GM04503 (cell line): ENCODE measurements around the gene EBP.
A peak's percentile ranks its signal among the peaks of the same experiment; 100 is the strongest.
"Not testable (repeated sequence)": the region's sequence is repeated elsewhere in the genome, so short reads cannot be mapped to it uniquely, and the experiment has no call there.

Source experiments
- DNase-seq: peaks from one replicate; pipeline ENCODE4 v3.0.0-alpha.2; 2012; ENCODE audit warnings: low read depth

The EBP gene

DNA sequence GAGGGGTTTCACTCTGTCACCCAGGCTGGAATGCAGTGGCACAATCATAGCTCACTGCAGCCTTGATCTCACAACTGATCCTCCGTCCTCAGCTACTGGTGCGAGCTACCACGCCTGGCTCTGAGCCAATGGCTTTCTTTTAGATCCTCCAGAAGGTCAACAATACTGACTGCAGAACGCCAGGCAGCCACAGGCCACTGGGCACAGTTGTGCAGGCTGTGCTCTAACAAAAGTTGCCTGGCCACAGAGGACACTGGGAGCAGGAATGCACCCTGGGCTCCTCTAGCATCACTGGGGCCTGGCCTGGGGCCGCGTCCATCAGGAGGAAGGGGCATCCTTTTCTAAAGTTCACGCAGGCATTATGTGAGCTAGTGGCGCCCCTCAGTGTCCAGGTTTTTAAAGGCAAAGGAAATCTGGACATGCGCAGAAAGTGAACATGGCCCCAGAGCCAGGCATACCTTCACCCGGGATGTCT is 27.7 kb upstream of the EBP start:
- DNase-seq: no peak

DNA sequence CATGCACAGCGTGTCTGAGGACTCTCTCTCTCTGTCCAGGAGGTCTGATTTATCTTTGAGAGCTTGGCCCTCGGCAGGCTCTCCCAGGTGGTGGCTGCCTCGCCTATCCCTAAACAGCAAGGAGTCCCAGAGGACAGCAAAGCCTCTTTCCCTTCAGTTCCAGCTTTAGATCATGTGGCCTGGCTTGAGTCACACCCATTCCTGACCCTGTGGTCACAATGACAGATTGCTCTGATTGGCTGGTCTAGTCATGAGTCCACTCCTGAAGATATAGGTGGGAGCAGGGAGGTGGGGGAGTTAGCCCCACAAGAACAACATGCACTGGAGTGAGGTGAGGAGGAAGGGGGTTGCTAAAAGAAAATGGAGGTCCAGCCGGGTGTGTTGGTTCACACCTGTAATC is 24.9 kb upstream of the EBP start:
- DNase-seq: no peak

DNA sequence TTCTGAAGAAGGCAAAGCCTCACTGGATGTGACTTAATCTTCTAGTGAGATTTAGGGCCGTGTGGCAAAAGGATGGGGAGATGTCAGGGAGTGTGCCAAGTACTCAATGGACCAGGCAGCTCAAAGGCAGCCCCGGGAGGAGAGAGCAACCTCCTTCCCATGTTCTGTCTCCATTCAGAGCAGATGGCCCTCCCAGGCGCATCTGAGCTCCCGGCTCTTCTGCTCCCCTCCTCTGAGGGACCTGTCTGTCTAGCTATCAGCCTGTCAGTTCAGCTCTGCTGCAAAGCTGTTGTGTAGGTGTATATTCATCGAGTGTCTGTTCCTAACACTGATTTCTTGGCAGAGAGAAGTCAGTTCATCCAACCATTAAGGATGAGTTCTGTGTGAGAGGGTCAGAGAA is 23.7 kb upstream of the EBP start:
- no peak for DNase-seq

DNA sequence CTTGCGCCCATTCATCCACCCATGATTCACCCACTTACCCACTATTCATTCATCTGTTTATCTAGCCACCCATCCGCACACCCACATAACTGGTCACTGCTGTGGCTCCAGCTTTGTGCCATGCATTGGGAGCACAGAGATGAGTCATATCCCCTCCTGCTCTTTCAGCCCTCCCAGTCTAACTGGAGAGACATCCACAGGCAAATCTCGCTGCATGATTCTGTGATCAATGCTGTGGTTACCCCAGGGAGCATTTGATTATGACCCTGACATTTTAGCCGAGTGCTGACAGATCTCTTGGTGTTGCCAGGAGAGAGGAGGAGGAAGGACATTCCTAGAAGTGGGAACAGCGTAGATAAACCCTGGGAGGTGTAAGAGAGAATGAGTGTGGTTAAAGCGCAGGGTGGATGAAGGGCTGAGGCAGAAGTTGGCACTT is 23.2 kb upstream of the EBP start:
- peak; percentile 45 for DNase-seq

DNA sequence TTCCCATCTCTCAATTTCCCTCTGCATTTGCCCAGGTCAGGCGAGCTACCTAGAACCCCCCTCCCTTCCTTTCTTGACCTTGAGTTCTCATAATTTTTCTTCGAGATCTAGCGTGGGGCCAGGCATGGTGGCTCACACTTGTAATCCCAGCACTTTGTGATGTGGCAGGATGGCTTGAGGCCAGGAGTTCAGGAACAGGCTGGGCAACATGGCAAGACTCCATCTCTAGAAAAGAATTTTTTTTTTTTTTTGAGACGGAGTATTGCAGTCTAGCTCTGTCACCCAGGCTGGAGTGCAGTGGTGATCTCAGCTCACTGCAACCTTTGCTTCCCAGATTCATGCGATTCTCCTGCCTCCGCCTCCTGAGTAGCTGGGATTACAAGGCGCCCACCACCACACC is 17.3 kb upstream of the EBP start:
- no peak for DNase-seq

DNA sequence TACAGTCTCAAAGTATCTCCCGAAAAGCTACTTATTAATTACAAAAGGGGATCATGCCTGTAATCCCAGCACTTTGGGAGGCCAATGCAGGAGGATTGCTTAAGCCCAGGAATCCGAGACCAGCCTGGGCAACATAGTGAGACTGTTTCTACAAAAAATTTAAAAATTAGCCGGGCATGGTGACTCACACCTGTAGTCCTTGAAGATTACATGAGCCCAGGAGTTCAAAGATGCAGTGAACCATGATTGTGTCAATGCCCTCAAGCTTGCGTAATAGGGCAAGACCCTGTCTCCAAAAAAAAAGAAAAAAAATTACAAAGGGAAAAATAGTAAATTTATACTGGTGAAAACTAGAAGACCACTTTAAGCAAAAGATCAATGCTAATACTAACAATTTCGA is 16.1 kb upstream of the EBP start:
- no peak for DNase-seq

DNA sequence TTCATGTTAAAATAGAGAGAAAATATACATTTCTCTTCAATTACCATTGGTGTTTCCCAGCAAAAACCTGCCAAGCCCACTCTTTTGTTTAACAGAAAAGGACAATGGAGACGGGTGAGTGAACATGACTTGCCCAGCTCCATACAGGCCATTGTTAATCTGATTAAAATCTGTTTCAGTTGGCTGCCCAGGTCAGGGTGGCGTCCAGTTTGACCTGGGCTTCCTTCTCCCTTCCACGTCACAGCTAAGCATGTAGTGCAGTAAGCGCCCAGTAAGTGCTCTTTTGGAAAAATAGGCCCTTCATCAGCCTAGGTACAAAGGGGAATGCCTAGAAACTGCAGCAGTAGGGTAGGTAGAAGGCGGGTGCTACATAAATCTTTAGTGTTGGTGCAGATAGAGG is 14.4 kb upstream of the EBP start:
- no peak for DNase-seq

DNA sequence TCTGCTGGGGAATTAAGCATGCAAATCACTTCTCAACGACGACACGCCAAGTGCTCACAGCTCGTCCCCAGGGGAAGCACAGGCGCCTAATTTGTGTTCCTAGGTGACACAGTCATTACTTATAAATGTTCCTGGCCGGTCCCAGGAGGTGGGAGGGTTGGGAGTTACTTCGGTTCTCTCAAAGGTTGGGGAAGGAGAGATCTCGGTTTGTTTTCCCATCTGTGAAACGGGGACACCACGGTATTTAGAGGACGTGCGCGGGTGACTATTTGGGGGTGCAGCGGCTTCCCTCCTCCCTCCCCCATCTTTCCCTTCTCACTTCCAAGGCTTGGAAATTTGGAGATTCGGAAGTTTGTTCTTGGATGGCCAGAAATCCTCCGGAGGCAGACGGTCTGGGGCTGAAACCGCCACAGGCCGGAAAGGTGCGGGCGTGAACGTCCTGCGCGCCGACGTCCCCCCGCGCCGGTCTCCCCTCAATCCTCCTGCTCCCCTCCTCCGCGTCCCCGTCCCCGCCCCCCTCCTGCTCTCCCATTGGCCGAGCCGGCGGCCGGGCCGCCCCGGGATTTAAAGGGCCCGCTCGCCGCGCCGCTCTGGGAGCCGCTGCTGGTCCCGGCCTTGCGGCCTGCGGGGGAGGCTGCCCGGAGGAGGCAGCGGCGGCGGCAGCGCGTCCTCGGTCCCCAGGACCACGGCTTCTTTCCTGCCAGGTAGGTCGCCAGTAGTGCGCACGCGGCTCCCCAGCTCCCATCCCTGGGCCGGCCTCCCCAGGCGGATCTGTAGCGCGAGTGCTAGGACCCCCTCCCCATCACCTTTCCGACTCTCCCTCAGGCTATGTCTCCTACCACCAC is 13.0 kb upstream of the EBP start, which contains the start of gene PORCN:
PORCN (plus strand) TSS at position 593 of the 845 bp plus-strand sequence. CDS start 829 bp downstream, outside the sequence.
- no peak for DNase-seq

DNA sequence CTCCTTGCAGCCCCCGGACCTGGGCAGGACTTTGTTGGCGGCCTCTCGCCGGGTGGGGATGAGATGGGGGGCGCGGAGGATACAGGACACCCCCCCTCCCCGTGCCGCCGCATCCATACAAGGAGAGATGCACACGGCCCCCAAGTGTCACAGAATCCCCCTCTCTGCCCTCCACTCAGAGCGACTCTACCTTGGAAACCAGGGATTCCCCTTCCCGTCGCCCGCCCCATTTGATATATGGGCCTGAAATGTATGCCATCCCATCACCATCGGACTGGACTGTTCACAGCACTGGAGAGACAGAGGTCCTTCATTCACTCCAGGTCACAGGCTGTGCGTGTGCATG is 12.4 kb upstream of the EBP start:
- DNase-seq: no peak

DNA sequence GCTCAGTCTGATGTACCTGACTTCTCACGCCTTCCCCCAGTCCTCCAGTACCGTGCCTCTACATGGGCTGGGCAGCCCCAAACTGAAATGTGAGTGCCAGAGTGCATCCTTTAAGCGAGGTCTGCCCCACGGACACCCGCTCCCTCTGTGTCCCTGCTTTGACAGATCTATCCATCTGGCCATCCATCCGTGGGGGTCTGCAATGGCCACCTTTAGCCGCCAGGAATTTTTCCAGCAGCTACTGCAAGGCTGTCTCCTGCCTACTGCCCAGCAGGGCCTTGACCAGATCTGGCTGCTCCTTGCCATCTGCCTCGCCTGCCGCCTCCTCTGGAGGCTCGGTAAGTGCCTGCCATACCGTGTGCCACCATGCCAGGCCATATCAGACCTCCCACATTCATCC is 12.0 kb upstream of the EBP start:
- no peak for DNase-seq

DNA sequence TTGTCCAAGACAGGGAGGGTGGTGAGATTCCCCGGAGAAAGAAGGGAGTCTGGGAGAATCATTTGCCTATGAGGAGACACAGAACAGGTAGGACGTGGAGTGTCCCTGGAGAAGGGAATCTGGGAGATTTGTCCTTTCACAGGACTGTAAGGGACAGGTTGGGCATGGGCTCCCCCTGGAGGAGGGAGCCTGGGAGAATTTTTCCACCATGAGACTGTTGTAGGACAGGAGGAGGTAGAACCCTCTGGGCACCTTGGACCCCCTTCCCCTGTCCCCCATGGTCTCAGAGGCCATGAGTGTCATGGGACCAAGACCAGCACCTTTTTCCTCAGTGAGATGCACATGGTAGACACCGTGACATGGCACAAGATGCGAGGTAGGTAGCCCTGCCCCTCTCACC is 10.0 kb upstream of the EBP start:
- no peak for DNase-seq

DNA sequence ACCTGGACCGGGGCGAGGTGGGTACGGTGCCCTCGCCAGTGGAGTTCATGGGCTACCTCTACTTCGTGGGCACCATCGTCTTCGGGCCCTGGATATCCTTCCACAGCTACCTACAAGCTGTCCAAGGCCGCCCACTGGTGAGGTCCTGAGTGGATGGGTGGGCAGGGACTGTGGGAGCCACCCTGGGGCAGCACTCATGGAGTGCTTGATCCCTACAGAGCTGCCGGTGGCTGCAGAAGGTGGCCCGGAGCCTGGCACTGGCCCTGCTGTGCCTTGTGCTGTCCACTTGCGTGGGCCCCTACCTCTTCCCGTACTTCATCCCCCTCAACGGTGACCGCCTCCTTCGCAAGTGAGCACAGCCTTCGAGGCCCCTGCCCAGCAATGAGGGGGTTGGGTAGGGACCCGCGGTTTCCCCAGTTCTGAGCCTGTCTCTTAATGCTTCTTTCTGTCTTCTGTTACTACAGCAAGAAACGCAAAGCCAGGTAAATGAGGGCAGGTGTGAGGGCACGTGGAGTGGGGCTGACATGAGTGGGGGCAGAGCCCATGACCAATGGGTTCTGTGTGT is 9.2 kb upstream of the EBP start:
- no peak for DNase-seq

DNA sequence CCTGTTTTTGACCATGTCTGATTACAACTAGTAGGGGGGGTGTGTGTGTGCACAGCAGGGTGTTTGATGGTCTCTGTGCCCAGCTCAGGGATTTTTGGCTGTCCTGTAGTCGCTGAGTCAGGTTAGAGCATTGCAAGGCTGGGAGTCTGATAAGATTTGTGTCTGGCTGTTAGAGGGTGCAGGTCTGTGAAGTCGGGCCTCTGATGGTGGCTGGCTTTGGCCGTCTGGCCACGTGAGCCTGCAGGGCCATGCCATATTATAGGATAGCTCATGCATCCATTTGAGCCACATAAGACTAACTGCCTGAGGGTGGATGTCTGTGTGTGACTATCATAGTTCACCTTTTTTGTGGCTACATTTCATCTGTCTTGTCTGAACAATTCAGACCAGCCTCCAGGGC is 7.9 kb upstream of the EBP start:
- DNase-seq: no peak

DNA sequence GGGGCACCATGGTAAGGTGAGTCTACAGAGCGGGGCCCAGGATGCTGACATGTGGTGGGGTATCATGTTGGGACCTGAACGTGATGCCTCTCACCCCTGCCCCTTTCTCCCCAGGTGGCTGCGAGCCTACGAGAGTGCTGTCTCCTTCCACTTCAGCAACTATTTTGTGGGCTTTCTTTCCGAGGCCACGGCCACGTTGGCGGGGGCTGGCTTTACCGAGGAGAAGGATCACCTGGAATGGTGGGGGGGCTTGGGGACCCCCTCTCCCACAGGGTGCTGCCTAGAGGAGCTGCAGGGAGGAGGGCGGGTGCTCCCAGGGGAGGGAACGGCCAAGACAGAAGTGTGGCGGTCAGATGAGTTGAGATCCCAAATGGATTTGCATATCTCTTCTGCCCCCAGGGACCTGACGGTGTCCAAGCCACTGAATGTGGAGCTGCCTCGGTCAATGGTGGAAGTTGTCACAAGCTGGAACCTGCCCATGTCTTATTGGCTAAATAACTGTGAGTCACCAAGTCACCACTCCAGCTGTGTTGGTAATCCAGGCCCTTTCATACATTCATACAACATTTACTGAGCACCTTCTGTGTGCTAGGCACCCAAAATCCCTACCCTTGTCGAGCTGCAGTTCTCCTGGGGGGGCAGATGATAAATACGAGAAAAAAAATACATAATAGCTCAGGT is 7.3 kb upstream of the EBP start:
- no peak for DNase-seq

DNA sequence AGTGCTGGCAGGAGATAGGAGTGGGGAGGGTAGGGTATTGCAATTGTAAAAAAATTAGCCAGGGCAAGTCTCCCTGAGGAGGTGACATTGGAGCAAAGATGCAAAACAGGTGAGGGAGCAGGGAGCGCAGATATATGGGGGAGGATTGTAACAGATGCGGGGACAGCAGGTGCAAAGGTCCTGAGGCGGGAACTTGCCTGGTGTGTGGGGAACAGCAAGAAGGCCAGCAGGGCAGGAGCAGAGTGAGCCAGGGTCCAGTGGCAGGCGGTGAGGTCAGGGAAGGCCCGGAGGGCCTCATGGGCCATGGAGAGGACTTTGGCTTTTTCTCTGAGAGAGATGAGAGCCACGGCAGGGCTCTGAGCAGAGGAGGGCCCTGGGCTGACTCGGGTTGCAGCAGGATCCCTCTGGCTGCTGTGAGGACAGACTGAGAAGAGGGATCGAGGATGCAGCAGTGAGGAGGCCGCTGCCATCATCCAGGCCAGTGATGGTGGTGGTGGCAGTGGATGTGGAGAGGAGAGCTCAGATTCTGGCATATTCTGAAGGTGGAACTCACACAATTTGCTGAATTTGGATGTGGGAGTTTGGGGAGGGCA is 6.6 kb upstream of the EBP start:
- DNase-seq: no peak

DNA sequence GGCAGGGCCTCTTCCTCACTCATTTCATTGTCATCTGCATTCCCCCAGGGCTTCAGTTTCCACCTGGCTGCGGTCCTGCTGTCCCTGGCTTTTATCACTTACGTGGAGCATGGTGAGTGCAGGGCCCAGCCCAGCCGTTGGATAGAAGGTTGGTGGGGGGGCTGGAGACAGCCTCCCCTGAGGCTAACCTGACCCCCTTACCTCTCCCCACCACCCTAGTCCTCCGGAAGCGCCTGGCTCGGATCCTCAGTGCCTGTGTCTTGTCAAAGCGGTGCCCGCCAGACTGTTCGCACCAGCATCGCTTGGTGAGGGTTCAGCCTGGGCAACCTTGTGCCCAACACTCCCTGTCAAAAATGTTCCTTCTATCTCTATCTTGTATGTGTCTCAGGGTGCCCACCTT is 5.8 kb upstream of the EBP start:
- no peak for DNase-seq

DNA sequence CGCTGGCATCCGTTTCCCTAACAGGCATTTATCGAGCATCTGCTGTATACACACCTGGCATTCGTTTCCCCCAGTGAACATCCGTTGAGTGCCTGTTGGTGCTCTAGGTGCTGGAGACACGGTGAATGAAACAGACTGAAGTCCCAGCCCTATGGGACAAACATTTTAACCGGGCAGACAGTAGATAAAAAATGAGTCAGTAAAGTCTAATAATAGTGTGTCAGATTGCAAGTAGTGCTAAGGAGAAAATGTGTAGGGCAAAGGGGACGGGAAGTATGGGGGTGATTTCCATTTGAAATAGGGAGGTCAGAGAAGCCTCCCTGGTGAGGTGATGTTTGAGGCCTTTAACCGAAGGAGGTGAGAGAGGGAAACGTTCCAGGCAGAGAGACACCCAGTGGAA is 5.3 kb upstream of the EBP start:
- no peak for DNase-seq

DNA sequence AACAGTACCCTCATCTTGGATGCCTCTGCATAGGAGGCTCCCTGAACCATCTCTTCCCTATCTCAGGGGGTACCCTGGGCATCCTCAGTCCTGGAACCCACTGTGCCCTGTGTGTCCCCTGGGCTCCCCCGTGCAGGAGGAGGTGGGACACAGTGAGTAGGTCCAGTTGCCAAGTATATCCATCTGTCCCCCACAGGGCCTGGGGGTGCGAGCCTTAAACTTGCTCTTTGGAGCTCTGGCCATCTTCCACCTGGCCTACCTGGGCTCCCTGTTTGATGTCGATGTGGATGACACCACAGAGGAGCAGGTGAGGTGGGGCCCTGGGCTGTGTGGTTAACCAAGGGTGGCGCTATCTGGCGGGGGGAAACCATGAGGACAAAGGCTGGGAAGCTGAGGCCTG is 4.6 kb upstream of the EBP start:
- DNase-seq: no peak

DNA sequence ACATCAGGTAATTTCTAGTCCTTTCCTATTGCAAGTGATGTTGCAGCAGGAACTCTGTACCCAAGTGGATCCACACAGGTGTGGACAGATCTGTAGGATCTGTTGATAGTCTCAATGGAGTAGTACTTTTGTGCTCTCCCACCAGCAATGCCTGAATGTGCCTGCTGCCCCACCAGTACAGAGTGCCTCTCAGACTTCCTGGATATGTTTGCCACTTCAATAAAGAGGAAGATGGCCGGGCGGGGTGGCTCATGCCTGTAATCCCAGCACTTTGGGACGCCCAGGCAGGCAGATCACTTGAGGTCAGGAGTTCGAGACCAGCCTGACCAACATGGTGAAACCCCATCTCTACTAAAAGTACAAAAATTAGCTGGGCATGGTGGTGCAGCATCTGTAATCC is 2.1 kb upstream of the EBP start:
- not testable (repeated sequence) for DNase-seq

DNA sequence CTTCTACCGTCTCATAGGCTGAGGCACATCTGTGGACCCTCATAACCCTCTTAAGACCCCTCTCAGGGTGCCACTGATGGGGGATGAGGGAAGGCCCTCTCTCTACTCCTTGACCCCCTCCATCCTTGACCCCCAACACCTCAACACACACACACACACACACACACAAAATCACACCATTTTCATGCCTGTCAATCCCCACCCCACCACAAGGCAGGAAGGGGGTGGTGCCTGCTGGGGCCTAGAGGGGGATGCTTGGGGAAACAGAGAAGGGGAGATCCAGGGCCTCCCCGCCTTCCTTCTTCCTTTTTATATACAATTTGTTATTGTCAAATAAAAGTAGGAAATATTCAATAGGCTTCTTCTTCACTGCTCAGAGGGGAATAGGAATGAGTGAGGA is 1.2 kb upstream of the EBP start:
- no peak for DNase-seq

DNA sequence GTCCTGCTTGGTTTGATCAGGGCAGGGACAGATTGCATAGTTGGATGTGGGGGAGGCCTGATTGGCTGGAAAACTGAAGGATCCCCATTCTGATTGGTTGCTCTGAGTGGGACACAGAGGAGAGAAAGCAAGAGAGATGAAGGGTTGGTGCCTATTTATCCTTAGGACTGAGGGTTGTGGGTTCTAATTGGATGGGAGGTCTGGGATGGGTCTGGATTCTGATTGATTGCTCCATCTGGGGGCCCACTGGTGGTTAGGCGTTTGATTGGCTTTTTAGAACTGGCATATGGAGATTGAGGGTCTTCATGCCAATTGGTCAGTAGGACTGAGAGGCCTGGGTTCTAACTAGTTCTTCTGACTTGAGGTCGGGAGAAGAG is 644 bp upstream of the EBP start:
- no peak for DNase-seq

DNA sequence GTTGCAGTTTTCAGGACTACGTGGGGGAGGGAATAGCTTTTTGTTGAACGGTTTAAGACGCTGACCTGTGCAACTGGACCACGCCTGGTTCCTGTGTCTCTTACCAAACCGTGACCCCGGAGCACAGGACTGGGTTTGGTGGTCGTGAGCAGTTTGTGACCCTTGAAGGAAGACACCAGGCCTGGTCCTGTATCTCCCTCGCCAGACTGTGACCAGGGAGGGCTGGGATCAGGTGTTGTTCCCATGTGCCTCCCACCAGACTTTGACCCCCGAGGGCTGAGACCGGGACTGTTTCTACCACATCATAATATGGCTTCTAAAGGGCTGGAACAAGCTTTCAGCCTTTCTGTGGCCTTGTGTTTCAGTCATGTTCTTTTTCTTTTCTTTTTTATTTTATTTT is 683 bp downstream of the EBP start:
- no peak for DNase-seq

DNA sequence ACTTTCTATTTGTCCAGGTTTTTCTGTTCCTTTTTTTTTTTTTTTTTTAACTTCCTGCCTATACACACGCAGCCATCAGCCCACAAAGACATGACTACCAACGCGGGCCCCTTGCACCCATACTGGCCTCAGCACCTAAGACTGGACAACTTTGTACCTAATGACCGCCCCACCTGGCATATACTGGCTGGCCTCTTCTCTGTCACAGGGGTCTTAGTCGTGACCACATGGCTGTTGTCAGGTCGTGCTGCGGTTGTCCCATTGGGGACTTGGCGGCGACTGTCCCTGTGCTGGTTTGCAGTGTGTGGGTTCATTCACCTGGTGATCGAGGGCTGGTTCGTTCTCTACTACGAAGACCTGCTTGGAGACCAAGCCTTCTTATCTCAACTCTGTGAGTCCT is 2.1 kb downstream of the EBP start:
- no peak for DNase-seq
